ENCODE data around the gene SAE1. TPM values are rescaled to one million over a fixed set of nuclear protein-coding genes. Genes with fewer than 3 reads are reported as not detected.

Gene SAE1
- total and polyA plus RNA-seq, 11 donors = 15.7 to 84.1 (median 49.7) TPM

- Histone ChIP-seq H3K4me3 (no peak overlapping the region), H3K9me3 (no peaks in the 10 kb centered on the region), H3K36me3 (peaks cover 0 to 81% (median 35%) of the 10 kb centered on the region in 9 donors), H3K4me1 (peaks cover 8 to 34% (median 20%) of the 10 kb centered on the region in 12 donors), H3K27me3 (no peaks in the 10 kb centered on the region), H3K27ac (peak overlapping the region; percentile 1 to 78 (median 45))
- intact Hi-C loops (cut with DNase I) = no loop called here
- WGBS, 4 donors = 30 to 46% (median 39%) methylated on average over 5 of the region's 5 CpGs
- no peak for DNase-seq
- peak in 3 of 4 donors; percentile 57 to 72 (median 66) for ATAC-seq
- TF ChIP-seq CTCF (IDR thresholded peaks at IDR 0.05) (no peak), POLR2A (IDR thresholded peaks at IDR 0.05) (no peak)
These were observed 46.0 kb downstream of the SAE1 start for GRCh38 chr19:47176627-47177090.

- peaks cover 0 to 76% (median 12%) of the 10 kb centered on the region in 9 donors for H3K36me3 ChIP-seq
- H3K27me3 ChIP-seq = no peaks in the 10 kb centered on the region
- H3K9me3 ChIP-seq = no peaks in the 10 kb centered on the region
- DNase-seq = no peak
- no peak for ATAC-seq
- H3K4me3 ChIP-seq = no peak overlapping the region
- peaks cover 8 to 53% (median 31%) of the 10 kb centered on the region in 12 donors for H3K4me1 ChIP-seq
- WGBS, 4 donors = 78 to 84% (median 81%) methylated on average over 4 of the region's 4 CpGs
- no peak for TF ChIP-seq POLR2A (IDR thresholded peaks at IDR 0.05)
- intact Hi-C loops (cut with DNase I) = no loop called here
- no peak overlapping the region for H3K27ac ChIP-seq
These were observed 49.1 kb downstream of the SAE1 start for GRCh38 chr19:47179653-47180310.

- intact Hi-C loops (cut with DNase I) = no loop called here
- peak overlapping the region in 6 of 12 donors; percentile 37 to 71 (median 48) for H3K27ac ChIP-seq
- no peaks in the 10 kb centered on the region for H3K9me3 ChIP-seq
- no peaks in the 10 kb centered on the region for H3K27me3 ChIP-seq
- peaks cover 0 to 65% (median 12%) of the 10 kb centered on the region in 9 donors for H3K36me3 ChIP-seq
- H3K4me1 ChIP-seq = peaks cover 0 to 26% (median 9%) of the 10 kb centered on the region in 12 donors
- TF ChIP-seq CTCF (IDR thresholded peaks at IDR 0.05) (no peak), POLR2A (IDR thresholded peaks at IDR 0.05) (no peak)
- ATAC-seq (peak in 2 of 4 donors; percentile 25 to 43), DNase-seq (no peak)
- WGBS, 4 donors = 35 to 52% (median 44%) methylated on average over 2 of the region's 2 CpGs
- no peak overlapping the region for H3K4me3 ChIP-seq
These were observed 53.0 kb downstream of the SAE1 start for GRCh38 chr19:47183601-47184000.

GRCh38 chr19:47186446-47187334 lies 56.1 kb downstream of the SAE1 start:
- H3K27ac ChIP-seq = peak overlapping the region in 2 of 12 donors; percentile 49 to 71
- no peaks in the 10 kb centered on the region for H3K27me3 ChIP-seq
- intact Hi-C loops (cut with DNase I) = no loop called here
- WGBS, 4 donors = 77 to 83% (median 81%) methylated on average over 17 of the region's 17 CpGs
- TF ChIP-seq POLR2A (IDR thresholded peaks at IDR 0.05) (no peak), CTCF (IDR thresholded peaks at IDR 0.05) (no peak)
- no peak overlapping the region for H3K4me3 ChIP-seq
- H3K36me3 ChIP-seq = peaks cover 0 to 55% (median 3%) of the 10 kb centered on the region in 9 donors
- H3K9me3 ChIP-seq = no peaks in the 10 kb centered on the region
- ATAC-seq (no peak), DNase-seq (no peak)
- H3K4me1 ChIP-seq = peaks cover 0 to 46% (median 25%) of the 10 kb centered on the region in 12 donors

Data from heart left ventricle (tissue), 16 donors.